IgD-negative memory B cell (primary cell): ENCODE measurements around the gene CRIM1. TPM values are rescaled to one million over a fixed set of nuclear protein-coding genes. Genes with fewer than 3 reads are reported as not detected.
A peak's percentile ranks its signal among the peaks of the same experiment; 100 is the strongest.

Experiments
- H3K27ac Mint-ChIP-seq, 3 donors: one replicate each; pipeline ENCODE4 v1.8.0; 2020 to 2022; ENCODE audit warnings: mild to moderate bottlenecking in 3 of 3, mixed read lengths in 3 of 3, moderate library complexity in 1 of 3
- H3K27me3 Mint-ChIP-seq: one replicate; pipeline ENCODE4 v1.8.0; 2021; ENCODE audit warnings: mixed read lengths
- H3K36me3 Mint-ChIP-seq: one replicate; pipeline ENCODE4 v1.8.0; 2020; ENCODE audit warnings: mild to moderate bottlenecking, mixed read lengths
- H3K4me1 Mint-ChIP-seq, 3 donors: one replicate each; pipeline ENCODE4 v1.8.0; 2020 to 2022; ENCODE audit warnings: mixed read lengths in 3 of 3, mild to moderate bottlenecking in 1 of 3
- H3K4me3 Mint-ChIP-seq, 4 donors: one replicate each; pipeline ENCODE4 v1.8.0; 2020 to 2022; ENCODE audit warnings: mild to moderate bottlenecking in 4 of 4, mixed read lengths in 4 of 4, moderate library complexity in 3 of 4
- H3K9me3 Mint-ChIP-seq, 3 donors: one replicate each; pipeline ENCODE4 v1.8.0; 2020 to 2021; ENCODE audit warnings: mixed read lengths in 3 of 3, mild to moderate bottlenecking in 1 of 3
- polyA plus RNA-seq: library from polyadenylated mRNA; unstranded; fragments of 300-500 nt; fragmentation: Illumina TruSeq; gene quantifications from one replicate; pipeline ENCODE4 v1.2.3, GENCODE V29; 2021

The CRIM1 gene
- polyA plus RNA-seq, 1 donor from 2014 or later = 0.26 TPM

DNA sequence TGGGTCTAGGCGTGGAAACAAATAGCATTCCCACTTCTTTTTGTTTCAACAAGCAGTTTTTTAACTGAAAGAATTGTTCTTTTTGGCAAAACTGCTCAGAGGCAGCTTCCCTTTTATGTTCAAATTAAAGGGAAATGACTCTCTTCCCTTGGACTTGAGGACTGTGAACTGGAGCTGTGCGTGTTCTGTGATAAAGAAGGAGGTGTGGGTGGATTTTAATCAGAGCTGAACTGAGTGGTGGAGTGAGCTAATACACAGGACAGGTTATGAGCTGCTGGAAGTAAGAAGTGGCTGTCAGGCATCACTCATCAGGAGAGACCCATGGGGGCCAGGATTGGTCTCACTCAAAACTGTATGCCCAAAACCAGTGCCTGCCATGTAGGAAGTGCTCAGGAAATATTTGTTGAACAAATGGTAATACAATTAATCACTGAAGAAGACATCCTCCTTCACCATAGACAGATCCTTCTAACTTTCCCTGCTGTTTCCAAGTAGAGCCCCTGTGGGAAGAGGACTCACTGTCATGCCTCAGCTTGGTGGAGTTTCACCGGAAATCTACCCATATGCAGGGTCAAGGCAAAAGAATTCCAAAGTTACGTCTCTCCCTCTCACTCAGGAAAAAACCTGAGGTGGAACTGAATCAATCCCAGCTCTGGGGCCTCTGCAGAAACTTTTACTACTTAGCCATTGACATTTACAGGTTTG is 186.5 kb downstream of the CRIM1 start:
- Mint-ChIP-seq H3K27me3 (no peaks in the 10 kb centered on the region), H3K27ac (peak overlapping the region in 1 of 3 donors; percentile 58), H3K4me3 (no peak overlapping the region), H3K36me3 (peaks cover 2% of the 10 kb centered on the region), H3K4me1 (no peaks in the 10 kb centered on the region), H3K9me3 (no peaks in the 10 kb centered on the region)

GRCh38 chr2:36544638-36545338 is 189.2 kb downstream of the CRIM1 start:
- Mint-ChIP-seq H3K4me3 (no peak overlapping the region), H3K27ac (no peak overlapping the region), H3K4me1 (no peaks in the 10 kb centered on the region), H3K27me3 (no peaks in the 10 kb centered on the region), H3K9me3 (no peaks in the 10 kb centered on the region), H3K36me3 (peaks cover 4% of the 10 kb centered on the region)

- Mint-ChIP-seq H3K4me1 (no peaks in the 10 kb centered on the region), H3K27me3 (no peaks in the 10 kb centered on the region), H3K36me3 (peaks cover 4% of the 10 kb centered on the region), H3K4me3 (no peak overlapping the region), H3K27ac (no peak overlapping the region), H3K9me3 (no peaks in the 10 kb centered on the region)
Observed at GRCh38 chr2:36545871-36546416, 190.4 kb downstream of the CRIM1 start.

DNA sequence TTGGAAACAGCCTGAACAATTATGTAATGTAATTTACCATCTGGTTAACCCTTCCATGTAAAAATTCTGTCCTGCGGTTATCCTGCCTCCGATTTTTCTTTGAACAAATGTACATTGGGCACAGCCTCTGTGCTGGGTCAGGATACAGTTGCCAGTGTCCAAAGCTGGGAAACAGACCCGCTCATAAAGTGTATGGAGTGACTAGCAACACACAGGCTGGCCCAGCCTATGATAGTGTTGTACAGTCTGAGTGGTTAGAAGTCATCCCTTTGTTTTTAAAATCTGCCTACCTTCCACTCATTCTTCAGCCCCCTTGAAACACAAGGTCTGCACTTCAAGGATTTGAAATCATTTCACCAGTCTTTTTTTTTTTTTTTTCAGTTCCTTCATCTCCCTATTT is 192.3 kb downstream of the CRIM1 start:
- Mint-ChIP-seq H3K27me3 (no peaks in the 10 kb centered on the region), H3K9me3 (no peaks in the 10 kb centered on the region), H3K4me1 (no peaks in the 10 kb centered on the region), H3K27ac (no peak overlapping the region), H3K36me3 (peaks cover 6% of the 10 kb centered on the region), H3K4me3 (no peak overlapping the region)

DNA sequence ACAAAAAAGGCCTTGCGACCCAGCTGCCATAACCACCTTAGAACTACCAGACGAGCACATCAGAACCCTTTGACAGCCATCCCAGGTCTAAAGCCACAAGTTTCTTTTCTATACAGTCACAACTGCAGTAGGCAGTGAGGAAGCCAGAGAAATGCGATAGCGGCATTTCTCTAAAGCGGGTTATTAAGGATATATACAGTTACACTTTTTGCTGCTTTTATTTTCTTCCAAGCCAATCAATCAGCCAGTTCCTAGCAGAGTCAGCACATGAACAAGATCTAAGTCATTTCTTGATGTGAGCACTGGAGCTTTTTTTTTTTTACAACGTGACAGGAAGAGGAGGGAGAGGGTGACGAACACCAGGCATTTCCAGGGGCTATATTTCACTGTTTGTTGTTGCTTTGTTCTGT is 193.6 kb downstream of the CRIM1 start:
- H3K4me3 Mint-ChIP-seq = no peak overlapping the region
- H3K36me3 Mint-ChIP-seq = peaks cover 9% of the 10 kb centered on the region
- no peaks in the 10 kb centered on the region for H3K27me3 Mint-ChIP-seq
- no peaks in the 10 kb centered on the region for H3K9me3 Mint-ChIP-seq
- H3K27ac Mint-ChIP-seq = no peak overlapping the region
- no peaks in the 10 kb centered on the region for H3K4me1 Mint-ChIP-seq

GRCh38 chr2:36550006-36550405 is 194.4 kb downstream of the CRIM1 start:
- Mint-ChIP-seq H3K9me3 (no peaks in the 10 kb centered on the region), H3K4me1 (no peaks in the 10 kb centered on the region), H3K36me3 (peaks cover 15% of the 10 kb centered on the region), H3K4me3 (no peak overlapping the region), H3K27ac (no peak overlapping the region), H3K27me3 (no peaks in the 10 kb centered on the region)

DNA sequence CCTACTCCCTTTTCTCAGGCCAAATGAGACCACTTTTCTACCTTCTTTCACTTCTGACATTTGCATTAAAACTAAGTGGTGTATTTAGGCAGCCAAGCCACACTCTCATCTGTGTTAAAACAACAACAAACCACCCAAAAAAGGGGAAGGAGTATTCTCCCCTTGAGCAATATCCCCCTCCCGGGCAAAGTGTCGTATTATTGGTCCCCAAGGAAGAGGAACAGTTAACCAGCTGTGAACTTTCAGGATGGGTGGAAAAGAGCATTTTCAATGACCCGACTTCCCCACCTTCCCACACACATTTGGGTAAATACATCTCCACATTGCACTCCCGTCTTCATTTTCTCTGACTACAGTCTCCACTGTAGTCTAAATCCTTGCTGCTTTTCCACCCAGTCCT is 198.1 kb downstream of the CRIM1 start:
- no peak overlapping the region for H3K27ac Mint-ChIP-seq

GRCh38 chr2:36554531-36554930 is 199.0 kb downstream of the CRIM1 start:
- Mint-ChIP-seq H3K4me3 (no peak overlapping the region), H3K4me1 (no peaks in the 10 kb centered on the region), H3K27me3 (no peaks in the 10 kb centered on the region), H3K36me3 (peaks cover 15% of the 10 kb centered on the region), H3K9me3 (no peaks in the 10 kb centered on the region), H3K27ac (no peak overlapping the region)

More for the DNA sequence above, 198.1 kb downstream of the CRIM1 start:
- Mint-ChIP-seq H3K27me3 (no peaks in the 10 kb centered on the region), H3K9me3 (no peaks in the 10 kb centered on the region), H3K4me1 (no peaks in the 10 kb centered on the region), H3K36me3 (peaks cover 16% of the 10 kb centered on the region), H3K4me3 (no peak overlapping the region)

GRCh38 chr2:36555789-36556188 is 200.2 kb downstream of the CRIM1 start:
- H3K4me3 Mint-ChIP-seq = no peak overlapping the region
- no peaks in the 10 kb centered on the region for H3K27me3 Mint-ChIP-seq
- peaks cover 17% of the 10 kb centered on the region for H3K36me3 Mint-ChIP-seq
- no peaks in the 10 kb centered on the region for H3K4me1 Mint-ChIP-seq
- H3K9me3 Mint-ChIP-seq = no peaks in the 10 kb centered on the region
- no peak overlapping the region for H3K27ac Mint-ChIP-seq

DNA sequence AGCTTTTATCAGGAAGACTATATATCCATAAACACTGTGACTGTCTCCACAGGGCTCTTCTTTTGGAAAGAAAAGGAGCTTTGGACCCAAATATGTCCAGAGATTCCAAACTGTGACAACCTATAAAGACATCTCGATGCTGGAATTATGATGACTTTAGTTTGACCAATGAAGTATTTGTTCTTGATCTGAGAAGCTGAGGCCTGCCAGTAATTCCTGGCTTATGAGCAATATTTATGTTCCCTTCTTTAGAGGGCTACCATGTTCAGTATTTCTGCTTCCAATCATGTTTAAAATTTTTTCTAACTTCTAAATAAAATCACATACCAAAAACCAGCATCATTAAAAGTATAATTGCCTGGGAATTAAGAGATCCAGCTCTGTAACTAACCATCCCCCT is 201.3 kb downstream of the CRIM1 start:
- H3K27ac Mint-ChIP-seq = no peak overlapping the region
- H3K4me1 Mint-ChIP-seq = no peaks in the 10 kb centered on the region
- no peaks in the 10 kb centered on the region for H3K27me3 Mint-ChIP-seq
- H3K9me3 Mint-ChIP-seq = no peaks in the 10 kb centered on the region
- H3K4me3 Mint-ChIP-seq = no peak overlapping the region
- peaks cover 17% of the 10 kb centered on the region for H3K36me3 Mint-ChIP-seq

DNA sequence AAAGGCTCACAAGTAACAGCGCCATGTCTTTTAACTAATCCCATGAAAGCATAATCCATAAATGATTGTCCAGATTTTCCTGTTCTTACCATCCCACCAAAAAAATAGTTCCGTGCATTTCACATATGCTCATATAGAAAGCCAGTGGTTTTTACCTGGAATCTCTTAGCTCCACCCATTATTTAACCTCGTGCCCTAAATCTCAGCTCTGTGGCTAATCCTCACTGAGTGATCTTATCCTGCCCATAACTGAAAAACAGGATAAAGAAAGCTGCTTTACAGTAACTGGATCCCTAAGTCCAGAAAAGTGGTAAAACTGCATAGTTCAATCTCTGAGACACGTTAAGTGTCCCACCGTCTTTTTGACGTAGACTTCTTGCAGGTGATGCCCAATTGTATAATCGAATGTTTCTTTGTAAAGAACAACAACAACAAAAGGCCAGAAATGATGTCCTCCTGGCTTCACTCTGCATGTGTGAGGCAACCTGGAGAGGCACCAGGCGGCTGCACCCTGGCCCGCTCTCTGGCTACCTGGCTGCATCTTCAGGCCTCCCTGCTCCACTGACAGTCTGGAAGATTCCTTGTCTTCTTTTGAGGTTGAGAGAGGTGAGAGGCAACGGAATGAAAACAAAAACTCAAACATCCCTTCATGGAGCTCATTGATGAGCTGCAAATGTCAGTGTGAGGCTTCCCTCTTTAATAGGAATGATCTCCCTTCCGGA is 203.8 kb downstream of the CRIM1 start:
- Mint-ChIP-seq H3K4me3 (no peak overlapping the region), H3K27ac (no peak overlapping the region), H3K27me3 (no peaks in the 10 kb centered on the region), H3K4me1 (peaks cover 0 to 7% (median 0%) of the 10 kb centered on the region in 3 donors), H3K36me3 (peaks cover 12% of the 10 kb centered on the region), H3K9me3 (no peaks in the 10 kb centered on the region)

GRCh38 chr2:36560726-36561125 is 205.1 kb downstream of the CRIM1 start:
- no peaks in the 10 kb centered on the region for H3K9me3 Mint-ChIP-seq
- peaks cover 13% of the 10 kb centered on the region for H3K36me3 Mint-ChIP-seq
- no peaks in the 10 kb centered on the region for H3K27me3 Mint-ChIP-seq

GRCh38 chr2:36561237-36561944 is 205.8 kb downstream of the CRIM1 start:
- Mint-ChIP-seq H3K4me1 (peaks cover 0 to 7% (median 0%) of the 10 kb centered on the region in 3 donors), H3K36me3 (peaks cover 13% of the 10 kb centered on the region), H3K9me3 (no peaks in the 10 kb centered on the region), H3K27ac (no peak overlapping the region), H3K4me3 (no peak overlapping the region), H3K27me3 (no peaks in the 10 kb centered on the region)

More at GRCh38 chr2:36560726-36561125, 205.1 kb downstream of the CRIM1 start:
- peaks cover 0 to 7% (median 0%) of the 10 kb centered on the region in 3 donors for H3K4me1 Mint-ChIP-seq
- no peak overlapping the region for H3K4me3 Mint-ChIP-seq
- no peak overlapping the region for H3K27ac Mint-ChIP-seq

- Mint-ChIP-seq H3K36me3 (peaks cover 18% of the 10 kb centered on the region), H3K27ac (no peak overlapping the region), H3K27me3 (no peaks in the 10 kb centered on the region), H3K9me3 (no peaks in the 10 kb centered on the region), H3K4me1 (peaks cover 0 to 7% (median 0%) of the 10 kb centered on the region in 3 donors), H3K4me3 (no peak overlapping the region)
Observed at GRCh38 chr2:36562240-36562639, 206.7 kb downstream of the CRIM1 start.
